NT2/D1 (cell line): ENCODE results near the gene RELB.

ENCODE experiments used
- DNase-seq: peaks from one replicate; pipeline ENCODE4 v3.0.0-alpha.2; 2011; ENCODE audit warnings: low read depth, low spot score
- H3K27me3 ChIP-seq: 2 replicates; pipeline ENCODE4 v1.6.0; 2011; ENCODE audit warnings: mild to moderate bottlenecking; ENCODE audit not compliant: insufficient read length, insufficient read depth
- H3K36me3 ChIP-seq: 2 replicates; pipeline ENCODE4 v1.6.1; 2011; ENCODE audit warnings: mild to moderate bottlenecking, low read length, mixed read lengths; ENCODE audit not compliant: insufficient read depth, insufficient read length
- H3K4me1 ChIP-seq: 2 replicates; pipeline ENCODE4 v1.5.1; 2011; ENCODE audit not compliant: insufficient read depth, insufficient read length
- H3K4me3 ChIP-seq: 2 replicates; pipeline ENCODE4 v1.5.1; 2011; ENCODE audit warnings: low read depth; ENCODE audit not compliant: insufficient read length
- H3K9ac ChIP-seq: 2 replicates; pipeline ENCODE4 v1.6.0; 2011; ENCODE audit warnings: low read depth; ENCODE audit not compliant: insufficient read length
- H3K9me3 ChIP-seq: 2 replicates; pipeline ENCODE4 v1.5.1; 2011; ENCODE audit warnings: mild to moderate bottlenecking, low read length; ENCODE audit not compliant: insufficient read depth
- SUZ12 ChIP-seq: IDR thresholded peaks from 2 replicates; pipeline ENCODE4 v1.6.1; 2011; ENCODE audit not compliant: insufficient read length, insufficient read depth; ENCODE audit errors: extremely low read depth
- YY1 ChIP-seq: IDR thresholded peaks from 2 replicates; pipeline ENCODE4 v1.6.1; 2011; ENCODE audit not compliant: insufficient read length, insufficient read depth
- ZNF274 ChIP-seq: IDR thresholded peaks from 2 replicates; pipeline ENCODE4 v1.6.1; 2011; ENCODE audit warnings: mild to moderate bottlenecking, low read depth, low read length

RELB gene

DNA sequence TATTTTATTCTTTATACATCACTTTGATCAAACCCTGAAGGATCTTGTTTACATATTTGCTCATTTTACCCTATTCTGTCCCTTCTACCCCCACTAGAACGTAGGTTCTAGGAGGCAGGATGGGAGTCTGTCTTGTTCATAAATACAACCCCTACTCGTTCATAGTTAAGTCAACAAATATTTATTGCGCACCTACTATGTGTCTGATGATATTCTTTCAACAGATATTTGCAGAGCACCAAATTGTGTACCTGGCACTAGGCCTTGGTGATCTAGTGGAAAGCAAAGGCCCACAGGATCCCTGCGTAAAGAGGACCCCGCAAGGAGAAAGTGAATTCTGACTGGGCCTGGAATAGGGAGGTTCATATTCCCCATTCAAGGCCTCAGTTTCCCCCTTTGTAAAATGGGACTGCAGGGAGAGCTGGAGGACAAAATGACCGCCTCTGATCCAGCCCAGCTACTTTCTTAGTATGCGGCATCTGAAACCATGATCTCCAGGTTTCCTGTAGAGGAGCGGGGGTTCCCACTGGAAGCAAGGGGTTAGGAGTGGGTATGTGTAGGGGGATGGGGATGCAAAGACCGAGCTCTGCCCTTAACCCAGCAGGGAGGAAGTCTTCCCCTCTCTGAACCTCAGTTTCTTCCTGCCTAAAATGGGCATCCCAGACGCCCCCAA, 77.3 kb downstream of the RELB start:
- no peaks in the 10 kb centered on the region for H3K27me3 ChIP-seq
- H3K4me1 ChIP-seq, result peaks cover 3% of the 10 kb centered on the region
- DNase-seq, result no peak
- peak overlapping the region; percentile 95 for H3K9ac ChIP-seq
- H3K9me3 ChIP-seq, result no peaks in the 10 kb centered on the region
- H3K4me3 ChIP-seq, result peak overlapping the region; percentile 82
- peaks cover 12% of the 10 kb centered on the region for H3K36me3 ChIP-seq
- TF ChIP-seq ZNF274 (no peak), SUZ12 (no peak), YY1 (no peak)

DNA sequence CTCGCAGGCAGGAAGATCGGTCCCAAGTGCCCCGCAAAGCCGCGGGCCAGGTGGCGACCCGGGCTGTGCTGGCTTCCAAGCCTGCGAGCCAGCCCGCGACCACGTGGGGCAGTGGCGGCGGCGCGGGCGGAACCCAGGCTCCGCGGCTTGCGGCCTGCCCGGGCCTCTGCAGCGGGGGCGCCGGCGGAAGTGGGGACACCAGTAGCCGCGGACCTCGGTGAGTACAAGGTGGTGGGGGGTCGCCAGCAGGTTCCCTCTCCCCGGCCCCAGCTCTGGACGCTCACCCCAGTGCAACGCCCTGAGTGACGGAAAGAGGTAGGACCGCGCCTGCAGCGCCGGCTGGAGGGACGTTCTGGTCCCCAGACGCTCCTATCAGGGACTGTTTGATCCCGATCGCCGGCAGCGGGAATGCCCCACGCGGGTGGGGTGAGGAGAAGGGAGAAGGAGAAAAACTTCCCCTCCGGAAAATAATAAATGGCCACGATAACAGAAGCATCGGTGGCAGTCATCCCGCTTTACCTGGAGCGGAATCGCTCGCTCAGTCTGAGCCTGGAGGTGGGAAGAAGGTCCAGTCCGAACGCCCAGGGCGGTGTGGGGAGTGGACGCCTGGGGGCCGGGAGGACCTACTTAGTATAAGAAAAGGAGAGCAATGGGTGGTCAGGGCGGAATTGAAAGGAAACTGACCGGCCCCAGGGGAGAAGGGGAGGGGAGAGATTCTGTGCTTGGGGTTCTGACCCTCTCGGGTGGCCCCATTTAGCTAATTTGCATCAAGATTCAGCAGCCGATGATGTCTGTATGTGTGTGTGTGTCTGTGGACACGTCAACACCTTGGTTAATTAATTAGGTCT, 78.0 kb downstream of the RELB start, which contains the start of gene GEMIN7:
Gene GEMIN7 (plus strand): TSS at position 198 of the 848 bp plus-strand sequence. CDS start 10,855 bp downstream, outside the sequence.
- peaks cover 3% of the 10 kb centered on the region for H3K4me1 ChIP-seq
- TF ChIP-seq YY1, result no peak
- peaks cover 12% of the 10 kb centered on the region for H3K36me3 ChIP-seq
- no peaks in the 10 kb centered on the region for H3K27me3 ChIP-seq
- peak; percentile 63 for DNase-seq
- no peaks in the 10 kb centered on the region for H3K9me3 ChIP-seq
- H3K9ac ChIP-seq, result peak within 1 kb of the TSS; percentile 95
- peak within 1 kb of the TSS; percentile 82 for H3K4me3 ChIP-seq

DNA sequence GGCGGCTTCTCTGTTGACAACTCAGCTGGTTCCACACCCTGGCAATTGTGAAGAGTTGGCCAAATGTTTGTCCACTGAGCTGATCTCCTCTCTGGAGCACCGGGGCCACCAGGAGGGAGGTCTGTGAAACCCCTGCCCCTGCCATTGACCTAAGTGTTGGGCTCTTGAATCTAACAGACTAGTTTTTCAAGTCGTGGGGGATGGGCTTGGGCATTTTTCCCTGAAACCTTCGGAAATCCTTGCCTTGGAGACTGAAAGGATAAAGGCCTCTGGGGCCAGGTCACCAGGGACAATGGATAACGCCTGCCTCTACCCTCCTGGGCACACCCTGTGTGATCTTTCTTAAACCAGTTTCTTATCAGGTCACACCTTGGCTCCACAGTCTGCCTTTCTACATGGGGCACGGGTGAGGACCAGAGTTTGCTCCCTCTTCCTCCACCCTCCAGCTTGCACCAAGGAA, 78.7 kb downstream of the RELB start:
- H3K9me3 ChIP-seq, result no peaks in the 10 kb centered on the region
- peak overlapping the region; percentile 82 for H3K4me3 ChIP-seq
- no peaks in the 10 kb centered on the region for H3K4me1 ChIP-seq
- DNase-seq, result no peak
- TF ChIP-seq SUZ12, result no peak
- no peak for TF ChIP-seq ZNF274
- no peak for TF ChIP-seq YY1
- peaks cover 12% of the 10 kb centered on the region for H3K36me3 ChIP-seq
- peak overlapping the region; percentile 95 for H3K9ac ChIP-seq
- no peaks in the 10 kb centered on the region for H3K27me3 ChIP-seq

DNA sequence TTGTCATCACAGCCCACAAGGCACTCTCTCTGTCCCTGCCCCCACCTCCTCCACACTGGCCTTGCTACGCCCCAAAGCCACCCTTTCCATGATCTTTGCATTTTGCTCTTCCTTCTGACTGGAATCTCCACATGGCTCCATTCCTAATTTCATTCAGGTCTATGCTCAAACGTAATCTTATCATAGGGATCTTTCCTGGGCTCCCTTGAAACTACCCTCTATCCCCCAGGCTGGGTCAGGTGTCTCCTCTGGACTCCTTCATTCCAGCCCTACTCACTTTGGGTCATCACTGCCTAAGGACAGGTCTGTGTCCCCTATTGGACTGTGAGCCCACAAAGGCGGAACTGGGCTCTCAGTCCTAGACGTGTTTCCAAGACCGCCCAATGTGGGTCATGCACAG, 80.9 kb downstream of the RELB start:
- H3K36me3 ChIP-seq, result peaks cover 22% of the 10 kb centered on the region
- no peak overlapping the region for H3K4me3 ChIP-seq

DNA sequence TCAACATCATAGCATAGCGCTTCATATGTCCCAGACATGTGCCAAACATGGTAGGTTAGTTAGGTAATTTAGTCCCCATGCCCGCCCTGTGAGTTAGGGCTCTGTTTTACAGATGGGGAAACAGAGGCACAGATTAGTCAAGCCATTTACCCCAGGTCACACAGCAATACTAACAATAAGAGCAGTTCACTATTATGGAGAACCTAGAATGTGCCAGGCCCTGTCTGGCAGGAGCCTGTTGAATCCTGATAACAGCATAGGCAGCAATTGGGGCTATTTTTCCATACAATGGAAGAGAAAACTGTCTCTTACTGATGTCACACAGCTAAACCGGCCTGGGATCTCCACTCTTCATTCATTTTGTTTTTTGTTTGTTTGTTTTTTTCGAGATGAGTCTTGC, 85.2 kb downstream of the RELB start:
- TF ChIP-seq YY1, result no peak
- no peak for TF ChIP-seq ZNF274
- TF ChIP-seq SUZ12, result no peak
- Histone ChIP-seq H3K4me1 (peaks cover 3% of the 10 kb centered on the region), H3K4me3 (no peak overlapping the region), H3K36me3 (peaks cover 43% of the 10 kb centered on the region), H3K27me3 (no peaks in the 10 kb centered on the region), H3K9ac (no peak overlapping the region), H3K9me3 (no peaks in the 10 kb centered on the region)
- DNase-seq, result no peak

More for the DNA sequence above, 80.9 kb downstream of the RELB start:
- TF ChIP-seq YY1, result no peak
- TF ChIP-seq ZNF274, result no peak
- TF ChIP-seq SUZ12, result no peak
- H3K4me1 ChIP-seq, result no peaks in the 10 kb centered on the region
- no peak overlapping the region for H3K9ac ChIP-seq
- no peaks in the 10 kb centered on the region for H3K27me3 ChIP-seq
- H3K9me3 ChIP-seq, result no peaks in the 10 kb centered on the region
- no peak for DNase-seq

DNA sequence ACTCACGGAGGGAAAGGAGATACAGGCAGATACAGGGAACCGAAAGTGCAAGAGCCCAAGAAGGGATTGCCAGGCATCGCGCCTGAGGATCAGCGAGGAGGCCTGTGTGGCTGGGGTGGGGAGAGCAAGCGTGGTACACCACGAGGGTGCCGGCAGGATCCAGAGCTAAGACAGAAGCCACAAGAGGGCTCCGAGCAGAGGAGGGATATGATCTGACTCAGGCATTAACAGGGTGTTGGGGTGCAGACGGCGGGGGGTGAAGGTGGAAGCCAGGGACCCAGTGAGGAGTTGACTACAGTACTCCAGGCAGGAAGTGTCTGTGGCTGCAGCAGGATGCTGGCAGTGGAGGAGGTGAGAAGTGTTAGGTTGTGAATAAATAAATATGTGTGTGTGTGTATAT, 86.3 kb downstream of the RELB start:
- Histone ChIP-seq H3K9me3 (no peaks in the 10 kb centered on the region), H3K4me3 (no peak overlapping the region), H3K4me1 (peaks cover 3% of the 10 kb centered on the region), H3K9ac (no peak overlapping the region), H3K36me3 (peaks cover 34% of the 10 kb centered on the region), H3K27me3 (no peaks in the 10 kb centered on the region)
- DNase-seq, result no peak
- TF ChIP-seq ZNF274, result no peak
- TF ChIP-seq YY1, result no peak
- no peak for TF ChIP-seq SUZ12
